NCI-H1092 (cell line): ENCODE results near the gene RNF223.
"Not testable (repeated sequence)": the region's sequence is repeated elsewhere in the genome, so short reads cannot be mapped to it uniquely, and the experiment has no call there.

ENCODE experiments used
- DNase-seq: peaks from one replicate; lab custom pipeline; 2025; lab: John Stamatoyannopoulos, UW

RNF223 gene

GRCh38 chr1:1072849-1073742 is 1.0 kb downstream of the RNF223 start:
- DNase-seq: no peak

GRCh38 chr1:1072299-1072848 is 1.7 kb downstream of the RNF223 start:
- DNase-seq: no peak

DNA sequence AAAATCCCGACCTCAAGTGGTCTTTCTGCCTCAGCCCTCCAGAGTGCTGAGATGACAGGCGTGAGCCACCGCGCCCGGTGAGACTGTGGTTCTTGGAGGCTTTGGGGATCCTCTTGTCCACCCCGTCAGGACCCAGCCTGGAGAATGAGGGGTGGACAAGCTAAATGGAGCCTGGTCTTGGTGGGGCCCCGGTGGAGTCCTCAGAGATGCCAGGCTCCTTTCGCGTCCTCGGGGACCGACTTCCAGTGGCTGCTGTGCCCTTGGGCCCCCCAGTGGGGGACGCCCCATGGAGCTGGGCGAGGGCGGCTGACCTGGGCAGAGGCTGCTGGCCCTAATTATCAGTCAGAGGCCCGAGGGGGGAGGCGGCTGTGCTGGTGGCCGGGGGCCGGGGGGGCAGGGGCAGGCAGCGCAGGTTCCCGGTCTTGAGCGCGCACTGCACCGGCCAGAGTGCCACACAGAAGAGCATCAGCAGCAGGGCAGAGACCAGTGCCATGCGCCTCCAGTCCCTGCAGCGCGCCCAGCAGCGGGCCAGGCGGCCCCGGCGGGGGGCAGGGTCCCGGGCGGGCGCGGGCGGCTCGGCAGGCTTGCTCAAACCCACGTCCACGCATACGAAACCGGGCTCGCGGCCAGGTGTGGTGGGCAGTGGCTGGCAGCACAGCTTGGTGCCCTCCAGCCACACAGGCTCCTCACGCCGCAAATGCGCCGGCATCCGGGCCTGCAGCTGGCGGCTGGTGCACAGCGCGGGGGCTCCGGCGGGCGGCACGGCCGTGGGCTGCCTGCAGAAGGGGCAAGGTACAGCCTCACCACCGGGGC is 2.4 kb downstream of the RNF223 start:
- DNase-seq: no peak

GRCh38 chr1:1069711-1070676 is 4.1 kb downstream of the RNF223 start:
- DNase-seq: no peak

DNA sequence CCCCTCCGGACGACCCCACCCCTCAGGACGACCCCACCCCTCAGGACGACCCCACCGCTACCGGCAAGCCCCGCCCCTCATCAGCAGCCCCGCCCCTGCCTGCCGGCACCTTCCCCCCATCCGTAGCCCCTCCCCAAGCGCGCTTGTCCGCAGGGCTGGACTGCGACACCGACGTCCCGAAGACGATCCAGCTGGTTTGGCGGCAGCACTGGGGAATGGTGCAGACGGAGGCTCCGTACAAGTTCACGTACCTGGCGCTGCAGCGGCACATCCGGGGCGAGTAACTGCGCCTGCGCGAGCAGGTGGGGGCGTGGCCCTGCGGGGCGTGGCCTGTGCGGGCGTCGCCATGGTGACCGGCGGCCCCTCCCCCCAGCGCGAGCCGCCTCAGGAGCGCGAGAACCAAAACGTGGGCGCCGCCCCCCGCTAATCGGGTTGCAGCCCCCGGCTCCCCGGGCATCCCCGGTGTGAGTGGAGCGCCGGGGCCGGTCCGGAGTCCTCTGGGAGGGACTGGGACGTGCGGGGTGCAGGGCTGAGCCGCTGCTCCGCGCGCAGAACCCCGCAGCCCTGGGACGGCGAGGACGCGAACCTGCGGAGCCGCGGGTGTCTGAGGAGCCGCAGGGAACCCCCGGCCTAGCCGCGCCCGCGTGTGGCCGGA is 4.9 kb downstream of the RNF223 start:
- DNase-seq: no peak

DNA sequence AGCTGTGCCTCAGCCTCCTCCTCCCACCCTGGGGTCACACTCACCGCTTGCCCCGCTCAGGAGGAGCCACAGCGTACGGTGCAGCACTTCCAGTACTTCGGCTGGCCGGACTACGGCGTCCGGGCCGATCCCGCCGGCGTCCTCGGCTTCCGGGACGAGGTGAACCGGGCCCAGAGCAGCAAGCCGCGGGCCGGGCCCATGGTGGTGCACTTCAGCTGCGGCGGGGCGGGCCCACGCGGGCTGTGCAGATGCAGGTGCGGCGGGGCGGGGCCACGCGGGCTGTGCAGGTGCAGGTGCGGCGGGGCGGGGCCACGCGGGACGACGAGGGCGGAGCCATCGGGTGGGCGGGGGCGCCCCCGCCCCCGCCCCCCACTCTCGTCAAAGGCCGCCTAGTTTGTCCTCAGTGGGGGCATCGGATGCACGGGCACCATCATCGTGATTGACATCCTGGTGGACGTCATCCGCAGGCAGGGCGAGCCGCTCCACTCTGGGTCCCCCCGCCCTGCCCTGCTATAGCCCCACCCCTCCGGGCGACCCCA is 5.5 kb downstream of the RNF223 start:
- no peak for DNase-seq

GRCh38 chr1:1067860-1068516 is 6.1 kb downstream of the RNF223 start:
- DNase-seq: no peak

- no peak for DNase-seq
These were observed 6.7 kb downstream of the RNF223 start for GRCh38 chr1:1067284-1067859.

DNA sequence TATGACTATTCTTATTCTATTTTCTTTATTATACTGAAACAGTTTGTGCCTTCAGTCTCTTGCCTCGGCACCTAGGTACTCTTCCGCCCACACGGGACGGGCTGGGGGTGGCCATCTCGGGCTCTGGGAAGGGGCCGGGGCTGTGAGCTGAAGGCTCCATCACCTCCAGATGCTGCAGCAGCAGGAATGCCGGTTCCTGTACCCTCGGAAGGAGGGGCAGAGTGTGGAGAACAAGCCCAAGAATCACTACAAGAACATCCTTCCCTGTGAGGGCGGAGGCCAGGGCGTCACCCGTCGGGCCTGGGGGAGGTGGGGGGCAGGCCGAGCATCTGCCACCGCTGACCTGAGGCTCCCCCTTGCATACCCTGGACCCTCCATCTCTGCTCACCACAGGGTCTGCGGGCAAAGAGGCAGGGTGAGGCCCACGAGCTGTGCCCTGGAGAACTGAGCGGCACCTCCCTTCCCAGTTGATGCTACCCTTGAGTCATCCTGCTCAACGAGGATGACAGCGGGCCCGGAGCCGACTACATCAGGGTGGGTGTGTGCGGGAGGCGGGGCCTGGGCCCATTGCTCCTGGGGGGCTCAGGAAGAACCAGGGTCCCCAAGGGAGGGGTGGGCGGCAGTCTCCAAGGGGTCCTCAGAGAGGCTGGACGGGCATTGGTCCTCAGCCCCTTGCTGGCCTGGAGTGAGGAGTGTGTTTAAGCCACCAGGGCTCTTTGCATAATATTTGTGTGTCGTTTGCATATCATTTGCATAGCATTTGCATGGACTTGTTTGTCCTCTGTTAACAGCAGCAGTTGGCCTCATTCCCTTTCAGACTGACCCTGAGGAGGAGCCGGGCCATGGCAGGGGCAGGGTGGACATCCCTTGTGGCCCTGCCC is 7.5 kb downstream of the RNF223 start:
- no peak for DNase-seq

GRCh38 chr1:1065940-1066304 is 8.2 kb downstream of the RNF223 start:
- not testable (repeated sequence) for DNase-seq

DNA sequence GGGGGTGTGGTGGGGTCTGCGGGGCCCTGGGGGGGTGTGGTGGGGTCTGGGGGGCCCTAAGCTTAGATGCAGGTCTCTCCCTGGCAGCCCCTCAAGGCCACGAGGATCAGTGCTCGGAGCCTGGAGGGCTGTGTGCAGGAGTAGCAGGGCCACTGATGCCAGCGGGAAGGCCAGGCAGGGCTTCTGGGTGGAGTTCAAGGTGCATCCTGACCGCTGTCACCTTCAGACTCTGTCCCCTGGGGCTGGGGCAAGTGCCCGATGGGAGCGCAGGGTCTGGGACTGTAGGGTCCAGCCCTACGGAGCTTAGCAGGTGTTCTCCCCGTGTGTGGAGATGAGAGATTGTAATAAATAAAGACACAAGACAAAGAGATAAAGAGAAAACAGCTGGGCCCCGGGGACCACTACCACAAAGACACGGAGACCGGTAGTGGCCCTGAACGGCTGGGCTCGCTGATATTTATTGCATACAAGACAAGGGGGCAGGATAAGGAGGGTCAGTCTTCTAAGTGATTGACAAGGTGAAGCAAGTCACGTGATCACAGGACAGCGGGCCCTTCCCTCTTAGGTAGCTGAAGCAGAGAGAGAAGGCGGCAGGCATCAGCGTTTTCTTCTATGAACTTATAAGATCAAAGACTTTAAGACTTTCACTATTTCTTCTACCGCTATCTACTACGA is 8.7 kb downstream of the RNF223 start:
- no peak for DNase-seq

GRCh38 chr1:1063945-1064831 is 9.9 kb downstream of the RNF223 start:
- DNase-seq: no peak

GRCh38 chr1:1063261-1063944 is 10.7 kb downstream of the RNF223 start:
- no peak for DNase-seq

GRCh38 chr1:1062348-1063163 is 11.6 kb downstream of the RNF223 start:
- DNase-seq: no peak

GRCh38 chr1:1061682-1062345 is 12.3 kb downstream of the RNF223 start:
- no peak for DNase-seq
